GM12873 (cell line): ENCODE data around the gene TADA2A.

Experiments
- TF ChIP-seq, protein P1 (sequence below): IDR thresholded peaks from 2 replicates; pipeline ENCODE4 v1.5.1; 2012; ENCODE audit warnings: low read depth, mild to moderate bottlenecking, moderate library complexity, low read length, control low read depth; ENCODE audit not compliant: insufficient read depth; ENCODE audit errors: missing control alignments

Gene TADA2A

DNA sequence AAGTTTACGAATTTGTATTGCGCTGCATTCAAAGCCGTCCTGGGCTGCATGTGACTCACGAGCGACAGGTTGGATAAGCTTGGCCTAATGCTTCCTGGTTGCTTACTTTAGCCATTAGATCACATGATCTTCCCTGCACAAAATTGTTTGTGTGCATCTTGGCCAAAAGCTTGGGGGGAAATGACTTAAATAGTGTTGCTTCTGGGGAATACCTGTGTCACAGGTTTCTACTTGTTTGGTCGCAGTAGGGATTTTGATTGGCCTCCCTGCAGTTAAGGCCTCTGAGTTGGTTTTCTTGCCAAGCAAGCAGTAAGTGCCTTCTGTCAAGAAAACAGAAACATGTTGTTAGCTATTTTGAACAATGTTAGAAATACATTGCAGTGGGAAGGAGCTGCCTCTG is 43.4 kb downstream of the TADA2A start:
- TF ChIP-seq, protein P1, sequence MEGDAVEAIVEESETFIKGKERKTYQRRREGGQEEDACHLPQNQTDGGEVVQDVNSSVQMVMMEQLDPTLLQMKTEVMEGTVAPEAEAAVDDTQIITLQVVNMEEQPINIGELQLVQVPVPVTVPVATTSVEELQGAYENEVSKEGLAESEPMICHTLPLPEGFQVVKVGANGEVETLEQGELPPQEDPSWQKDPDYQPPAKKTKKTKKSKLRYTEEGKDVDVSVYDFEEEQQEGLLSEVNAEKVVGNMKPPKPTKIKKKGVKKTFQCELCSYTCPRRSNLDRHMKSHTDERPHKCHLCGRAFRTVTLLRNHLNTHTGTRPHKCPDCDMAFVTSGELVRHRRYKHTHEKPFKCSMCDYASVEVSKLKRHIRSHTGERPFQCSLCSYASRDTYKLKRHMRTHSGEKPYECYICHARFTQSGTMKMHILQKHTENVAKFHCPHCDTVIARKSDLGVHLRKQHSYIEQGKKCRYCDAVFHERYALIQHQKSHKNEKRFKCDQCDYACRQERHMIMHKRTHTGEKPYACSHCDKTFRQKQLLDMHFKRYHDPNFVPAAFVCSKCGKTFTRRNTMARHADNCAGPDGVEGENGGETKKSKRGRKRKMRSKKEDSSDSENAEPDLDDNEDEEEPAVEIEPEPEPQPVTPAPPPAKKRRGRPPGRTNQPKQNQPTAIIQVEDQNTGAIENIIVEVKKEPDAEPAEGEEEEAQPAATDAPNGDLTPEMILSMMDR: no peak

DNA sequence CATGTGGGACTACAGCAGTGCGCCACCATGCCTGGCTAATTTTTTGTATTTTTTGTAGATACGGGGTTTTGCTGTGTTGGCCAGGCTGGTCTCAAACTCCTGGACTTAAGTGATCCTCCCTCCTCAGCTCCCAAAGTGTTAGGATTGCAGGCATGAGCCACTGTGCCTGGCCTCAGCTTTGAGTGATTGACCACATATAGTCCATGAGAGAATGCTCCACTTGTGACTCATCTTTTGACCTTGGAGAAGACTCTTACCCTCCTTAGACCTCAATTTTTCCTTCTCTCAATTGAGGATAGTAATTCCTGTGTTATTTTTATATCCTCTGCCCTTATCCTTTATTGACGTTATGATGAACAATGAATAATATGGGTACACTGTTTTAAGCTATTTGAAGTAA is 52.1 kb downstream of the TADA2A start:
- TF ChIP-seq, protein P1: no peak

DNA sequence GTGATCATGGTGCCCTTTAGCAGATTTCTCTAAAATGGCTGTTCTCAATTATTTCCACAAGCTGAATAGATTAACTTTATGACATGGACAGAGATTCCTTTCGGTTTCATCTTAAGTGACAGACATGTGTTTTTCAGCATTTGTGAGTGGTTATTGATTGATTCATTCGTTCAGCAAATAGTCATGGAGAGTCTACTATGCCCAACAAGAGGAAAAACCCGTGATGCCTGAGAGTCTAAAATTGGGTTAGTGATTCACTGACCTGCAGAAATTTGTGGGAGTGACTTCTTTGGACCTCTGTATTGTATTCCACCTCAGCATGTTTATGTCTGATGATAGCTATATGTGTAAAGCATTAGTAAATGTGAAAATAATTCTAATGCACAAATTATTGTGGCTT is 55.0 kb downstream of the TADA2A start:
- TF ChIP-seq, protein P1: no peak

DNA sequence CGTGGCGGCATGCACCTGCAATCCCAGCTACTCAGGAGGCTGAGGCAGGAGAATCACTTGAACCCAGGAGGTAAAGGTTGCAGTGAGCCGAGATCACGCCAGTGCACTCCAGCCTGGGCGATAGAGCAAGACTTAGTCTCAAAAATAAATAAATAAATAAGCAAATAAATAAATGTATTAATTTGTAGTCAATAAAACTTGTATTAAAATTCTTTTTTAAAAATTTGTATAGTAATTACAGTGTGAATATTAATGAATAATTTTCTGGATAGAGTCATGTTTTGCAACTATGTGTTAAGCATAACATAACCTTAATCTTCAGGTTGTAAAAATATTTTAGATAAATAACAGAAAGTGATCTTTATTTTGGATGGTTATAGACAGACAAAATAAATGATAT is 55.8 kb downstream of the TADA2A start:
- TF ChIP-seq, protein P1: no peak

DNA sequence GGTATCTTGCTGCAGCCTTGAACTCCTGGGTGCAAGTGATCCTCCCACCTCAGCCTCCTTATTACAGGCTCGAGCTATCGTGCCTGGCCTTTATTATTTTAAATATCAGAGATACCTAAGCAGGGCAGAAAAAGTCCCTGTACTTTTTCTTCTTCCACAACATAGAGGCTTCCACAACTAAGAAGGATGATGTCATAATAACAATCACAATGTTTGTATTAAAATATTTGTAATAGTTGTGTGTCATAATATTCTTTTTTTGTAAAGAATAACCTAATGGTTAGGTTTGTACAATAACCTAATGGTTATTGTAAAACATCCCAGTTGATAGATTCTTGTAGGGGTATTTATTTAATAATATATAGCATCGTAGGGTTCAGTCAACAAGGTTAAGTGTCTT is 56.4 kb downstream of the TADA2A start:
- TF ChIP-seq, protein P1: no peak

DNA sequence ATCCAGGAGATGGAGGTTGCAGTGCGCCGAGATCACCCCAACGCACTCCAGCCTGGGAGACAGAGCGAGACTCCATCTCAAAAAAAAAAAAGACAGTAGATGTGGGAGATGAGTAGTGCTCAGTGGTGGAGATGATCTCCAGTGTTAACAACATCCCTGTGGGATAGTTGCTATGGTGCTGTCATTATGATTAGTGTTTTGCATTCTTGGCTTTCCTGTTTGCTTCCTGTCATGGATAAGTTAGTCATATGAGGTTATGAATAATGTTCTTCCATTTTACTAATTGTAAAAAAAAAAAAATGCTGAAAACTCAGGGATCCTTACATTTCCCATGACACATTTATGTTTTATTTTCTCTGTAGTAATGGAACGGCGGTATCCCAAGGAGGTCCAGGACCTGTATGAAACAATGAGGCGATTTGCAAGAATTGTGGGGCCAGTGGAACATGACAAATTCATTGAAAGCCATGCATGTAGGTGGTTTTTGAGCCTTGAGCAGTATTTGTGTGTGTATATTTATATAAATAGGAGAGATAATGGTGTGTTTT is 58.5 kb downstream of the TADA2A start:
- TF ChIP-seq, protein P1: no peak

DNA sequence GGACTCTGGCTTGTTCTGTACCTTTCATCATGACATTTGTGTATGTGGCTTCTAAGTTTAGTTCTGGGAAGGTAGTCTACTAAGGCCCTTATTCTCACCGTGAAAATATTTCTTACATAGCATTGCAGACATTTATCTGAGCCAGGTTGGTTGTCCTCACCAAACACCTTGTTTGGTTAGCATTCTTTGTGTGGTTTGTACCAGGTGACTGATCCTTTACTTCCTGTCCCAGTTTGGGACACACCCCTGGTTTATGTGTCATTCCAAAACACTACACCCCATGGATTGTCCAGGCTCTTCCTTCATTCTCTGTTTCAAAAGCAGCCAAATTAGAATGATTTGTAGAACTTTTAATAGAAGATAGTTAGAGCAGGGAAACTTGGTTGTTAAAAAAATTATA is 59.8 kb downstream of the TADA2A start:
- TF ChIP-seq, protein P1: no peak
